GM10266 (cell line): ENCODE results near the gene TSPAN3.

Experiments used
- DNase-seq: peaks from one replicate; pipeline ENCODE4 v3.0.0; 2012; ENCODE audit errors: extremely low spot score
- CTCF ChIP-seq: IDR thresholded peaks from 2 replicates; pipeline ENCODE4 v1.5.1; 2012; ENCODE audit warnings: mild to moderate bottlenecking, low read depth; ENCODE audit not compliant: control insufficient read depth, insufficient read depth; ENCODE audit errors: missing control alignments

The TSPAN3 gene

GRCh38 chr15:77033729-77034671, 36.9 kb downstream of the TSPAN3 start:
- TF ChIP-seq CTCF, result no peak
- DNase-seq, result no peak

- no peak for DNase-seq
- no peak for TF ChIP-seq CTCF
Measured at GRCh38 chr15:77033417-77033728, 37.5 kb downstream of the TSPAN3 start.

- DNase-seq, result no peak
- TF ChIP-seq CTCF, result no peak
Measured at GRCh38 chr15:77032647-77033416, 38.1 kb downstream of the TSPAN3 start.

- DNase-seq, result no peak
- TF ChIP-seq CTCF, result no peak
Measured at GRCh38 chr15:77032052-77032646, 38.8 kb downstream of the TSPAN3 start.

GRCh38 chr15:77031376-77032050, 39.4 kb downstream of the TSPAN3 start:
- TF ChIP-seq CTCF, result peak; percentile 43
- DNase-seq, result peak; percentile 73

GRCh38 chr15:77030928-77031375, 40.0 kb downstream of the TSPAN3 start:
- no peak for TF ChIP-seq CTCF

More at GRCh38 chr15:77030928-77031375, 40.0 kb downstream of the TSPAN3 start:
- DNase-seq, result no peak
